K562 (cell line): ENCODE data around the gene AIG1.

Experiments
- ASH1L ChIP-seq: fragments of 450-650 bp; IDR thresholded peaks from 2 replicates; pipeline ENCODE4 v1.6.1; 2018; ENCODE audit warnings: borderline replicate concordance, mild to moderate bottlenecking, low read depth; ENCODE audit not compliant: partially characterized antibody
- NONO ChIP-seq, 2 experiments: fragments of 200-400 bp in 1 of 2; fragments of 450-650 bp in 1 of 2; formaldehyde crosslinking in 1 of 2; IDR thresholded peaks; 2 replicates each; pipeline ENCODE4 v1.6.1; 2017; ENCODE audit warnings: low read depth in 2 of 2, mild to moderate bottlenecking in 2 of 2, moderate library complexity in 2 of 2, low read length in 1 of 2
- POLR2A ChIP-seq: fragments of 450-650 bp; conservative IDR thresholded peaks from 2 replicates; pipeline ENCODE4 v1.6.1; 2016
- YY1 ChIP-seq, 3 experiments: IDR thresholded peaks; 2 replicates each; pipeline ENCODE4 v1.6.1; 2011; ENCODE audit warnings: low read length in 2 of 3, mild to moderate bottlenecking in 2 of 3, moderate library complexity in 2 of 3, borderline replicate concordance in 1 of 3, control low read depth in 1 of 3, low read depth in 1 of 3; ENCODE audit not compliant: insufficient read depth in 3 of 3, insufficient replicate concordance in 2 of 3, control insufficient read depth in 1 of 3, insufficient read length in 1 of 3; ENCODE audit errors: extremely low read depth in 1 of 3
- ZBTB1 ChIP-seq: sonication (generic); formaldehyde crosslinking; IDR thresholded peaks from 2 replicates; pipeline ENCODE4 v1.8.1; 2023; ENCODE audit warnings: missing genetic modification reagents, low read depth, mild to moderate bottlenecking, borderline replicate concordance
- TF ChIP-seq, protein P1 (sequence below): fragments of 250-450 bp; sonication (Bioruptor Pico); IDR thresholded peaks from 2 replicates; pipeline ENCODE4 v1.6.1; 2021; ENCODE audit warnings: mild to moderate bottlenecking

DNA sequence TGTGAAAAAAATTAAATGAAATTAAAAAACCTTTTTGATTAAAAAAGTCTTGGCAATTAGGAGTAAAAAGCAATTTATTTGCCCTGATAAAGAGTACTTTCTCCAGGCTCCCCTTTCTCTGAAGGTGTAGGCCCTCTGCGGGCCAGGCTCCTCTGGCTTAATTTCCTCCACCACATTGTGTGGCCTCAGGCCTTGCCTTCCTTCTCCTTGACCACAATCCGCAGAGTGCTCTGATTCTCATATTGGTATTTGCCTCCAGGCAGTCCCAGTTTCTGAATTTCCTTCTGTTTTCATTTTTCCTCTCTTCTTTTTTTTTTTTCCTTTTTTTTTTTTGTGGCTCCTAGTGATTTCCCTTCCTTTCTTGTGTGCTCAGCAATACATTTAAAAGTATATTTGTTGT lies 96.4 kb downstream of the AIG1 start:
- TF ChIP-seq ASH1L (no peak), YY1 (IDR thresholded peaks at IDR 0.05; ENCODE audit: borderline replicate concordance in 1 of 3, control insufficient read depth in 1 of 3, extremely low read depth in 1 of 3, insufficient read depth in 3 of 3, insufficient read length in 1 of 3, insufficient replicate concordance in 2 of 3, low read depth in 1 of 3, low read length in 2 of 3) (no peak), NONO (IDR thresholded peaks at IDR 0.05; ENCODE audit: low read depth in 2 of 2, low read length in 1 of 2) (no peak), POLR2A (no peak), ZBTB1 (CRISPR knock-in tag) (no peak)
- TF ChIP-seq, protein P1, sequence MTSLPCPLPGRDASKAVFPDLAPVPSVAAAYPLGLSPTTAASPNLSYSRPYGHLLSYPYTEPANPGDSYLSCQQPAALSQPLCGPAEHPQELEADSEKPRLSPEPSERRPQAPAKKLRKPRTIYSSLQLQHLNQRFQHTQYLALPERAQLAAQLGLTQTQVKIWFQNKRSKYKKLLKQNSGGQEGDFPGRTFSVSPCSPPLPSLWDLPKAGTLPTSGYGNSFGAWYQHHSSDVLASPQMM = no peak
